ENCODE measurements around the gene GAB2. TPM values are rescaled to one million over a fixed set of nuclear protein-coding genes. Genes with fewer than 3 reads are reported as not detected.

Gene GAB2
- total RNA-seq, 5 donors from 2014 or later (not counting 1 experiment from before 2014, with no cell fraction given), result 5.4 to 17.2 (median 8.8) TPM

- Mint-ChIP-seq H3K27me3 (no peaks in the 10 kb centered on the region), H3K36me3 (peaks cover 71% of the 10 kb centered on the region), H3K27ac (no peak overlapping the region), H3K4me3 (no peak overlapping the region), H3K4me1 (peaks cover 9 to 12% (median 11%) of the 10 kb centered on the region in 3 donors), H3K9me3 (no peaks in the 10 kb centered on the region)
- H3K4me1 ChIP-seq (ENCODE audit: control insufficient read depth in 1 of 2, extremely low read depth in 1 of 2, insufficient read depth in 2 of 2, low read length in 2 of 2), result no peaks in the 10 kb centered on the region
- H3K4me3 ChIP-seq (ENCODE audit: control insufficient read depth in 1 of 2, extremely low read depth in 1 of 2, low read length in 1 of 2), result no peak overlapping the region
- DNase-seq (no peak), ATAC-seq (replicated peaks in 1 of 4) (no peak)
- ChIA-PET CTCF (no interaction called here), POLR2A (no interaction called here)
- WGBS (ENCODE audit: insufficient coverage), result no CpG with 5 or more reads among the region's 2 CpGs
- H3K27ac ChIP-seq (ENCODE audit: low read length), result no peak overlapping the region
- H3K9me3 ChIP-seq, result no peaks in the 10 kb centered on the region
- no peaks in the 10 kb centered on the region for H3K27me3 ChIP-seq (replicated peaks in 1 of 2; ENCODE audit: control insufficient read depth in 2 of 2, extremely low read depth in 1 of 2, insufficient read depth in 2 of 2, low read length in 1 of 2)
- peaks cover 0 to 3% of the 10 kb centered on the region in 2 donors for H3K36me3 ChIP-seq (ENCODE audit: control insufficient read depth in 2 of 2, extremely low read depth in 1 of 2, insufficient read depth in 1 of 2, low read length in 1 of 2)
These were observed 39.8 kb upstream of the GAB2 start for GRCh38 chr11:78457448-78457847.

GRCh38 chr11:78453140-78453935, 35.7 kb upstream of the GAB2 start:
- ATAC-seq (replicated peaks in 1 of 4), result no peak
- H3K4me3 Mint-ChIP-seq, result no peak overlapping the region

DNA sequence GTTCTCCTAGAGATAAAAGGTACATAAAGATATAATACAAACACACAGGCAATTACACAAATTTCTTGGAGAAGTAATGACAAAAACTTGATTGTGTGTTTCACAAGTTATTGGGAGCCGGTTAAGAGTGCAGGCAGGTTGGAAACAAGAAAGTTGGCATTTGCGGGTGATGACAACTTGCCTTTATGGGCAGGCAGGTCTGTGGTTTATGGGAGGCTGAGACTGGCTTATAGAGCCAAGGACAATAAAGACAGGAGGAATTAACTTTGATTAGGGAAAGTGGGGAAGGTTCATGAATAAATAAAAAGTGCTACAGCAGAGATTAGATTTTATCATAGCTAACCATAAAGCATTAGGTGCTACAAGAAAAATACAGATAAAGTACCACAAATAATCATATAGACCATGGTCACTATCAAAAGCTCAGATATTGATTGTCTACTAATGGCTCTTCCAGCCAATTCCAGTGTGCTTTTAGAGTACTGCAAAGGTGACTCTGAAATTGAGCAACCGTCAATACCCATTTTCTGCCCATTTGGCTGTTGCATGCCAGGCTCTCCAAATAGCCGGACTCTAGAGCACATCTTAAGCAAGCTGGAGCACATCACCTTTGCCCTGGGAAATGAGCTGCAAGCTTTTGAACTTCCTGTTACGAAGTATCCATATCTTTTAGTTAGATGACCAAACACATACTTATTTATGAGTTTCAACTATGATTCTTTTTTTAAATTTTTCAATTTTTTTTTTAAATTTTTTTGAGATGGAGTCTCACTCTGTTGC, 33.9 kb upstream of the GAB2 start:
- no peak overlapping the region for H3K4me3 Mint-ChIP-seq
- H3K27me3 Mint-ChIP-seq, result no peaks in the 10 kb centered on the region
- DNase-seq (no peak), ATAC-seq (replicated peaks in 1 of 4) (no peak)
- POLR2A ChIA-PET, result no interaction called here
- H3K9me3 Mint-ChIP-seq, result no peaks in the 10 kb centered on the region
- CTCF ChIA-PET, result interaction anchor here in 1 of 2 donors (1.0 kb wide), 1 partner anchor 113 kb away, joined by 4 read pairs; no protein-coding TSS in a partner anchor
- 100% methylated on average over 4 of the region's 5 CpGs for WGBS (ENCODE audit: insufficient coverage)
- Histone ChIP-seq H3K27me3 (replicated peaks in 1 of 2; ENCODE audit: control insufficient read depth in 2 of 2, extremely low read depth in 1 of 2, insufficient read depth in 2 of 2, low read length in 1 of 2) (no peaks in the 10 kb centered on the region), H3K9me3 (no peaks in the 10 kb centered on the region), H3K4me1 (ENCODE audit: control insufficient read depth in 1 of 2, extremely low read depth in 1 of 2, insufficient read depth in 2 of 2, low read length in 2 of 2) (no peaks in the 10 kb centered on the region), H3K4me3 (ENCODE audit: control insufficient read depth in 1 of 2, extremely low read depth in 1 of 2, low read length in 1 of 2) (no peak overlapping the region), H3K27ac (ENCODE audit: low read length) (no peak overlapping the region), H3K36me3 (ENCODE audit: control insufficient read depth in 2 of 2, extremely low read depth in 1 of 2, insufficient read depth in 1 of 2, low read length in 1 of 2) (no peaks in the 10 kb centered on the region)
- H3K36me3 Mint-ChIP-seq, result peaks cover 40% of the 10 kb centered on the region
- peaks cover 9 to 22% (median 11%) of the 10 kb centered on the region in 3 donors for H3K4me1 Mint-ChIP-seq
- no peak overlapping the region for H3K27ac Mint-ChIP-seq

More at GRCh38 chr11:78453140-78453935, 35.7 kb upstream of the GAB2 start:
- no CpG with 5 or more reads among the region's 2 CpGs for whole genome bisulfite sequencing (ENCODE audit: insufficient coverage)
- CTCF ChIA-PET, result no interaction called here
- no peaks in the 10 kb centered on the region for H3K36me3 ChIP-seq (ENCODE audit: control insufficient read depth in 2 of 2, extremely low read depth in 1 of 2, insufficient read depth in 1 of 2, low read length in 1 of 2)
- no peaks in the 10 kb centered on the region for H3K27me3 ChIP-seq (replicated peaks in 1 of 2; ENCODE audit: control insufficient read depth in 2 of 2, extremely low read depth in 1 of 2, insufficient read depth in 2 of 2, low read length in 1 of 2)
- H3K4me1 Mint-ChIP-seq, result peaks cover 9 to 22% (median 11%) of the 10 kb centered on the region in 3 donors
- DNase-seq, result no peak
- H3K4me1 ChIP-seq (ENCODE audit: control insufficient read depth in 1 of 2, extremely low read depth in 1 of 2, insufficient read depth in 2 of 2, low read length in 2 of 2), result no peaks in the 10 kb centered on the region
- no peaks in the 10 kb centered on the region for H3K9me3 Mint-ChIP-seq
- no peaks in the 10 kb centered on the region for H3K27me3 Mint-ChIP-seq
- peak overlapping the region in 1 of 2 donors; percentile 74 for H3K27ac Mint-ChIP-seq
- H3K4me3 ChIP-seq (ENCODE audit: control insufficient read depth in 1 of 2, extremely low read depth in 1 of 2, low read length in 1 of 2), result no peak overlapping the region
- H3K27ac ChIP-seq (ENCODE audit: low read length), result no peak overlapping the region
- POLR2A ChIA-PET, result no interaction called here
- H3K9me3 ChIP-seq, result no peaks in the 10 kb centered on the region
- H3K36me3 Mint-ChIP-seq, result peaks cover 53% of the 10 kb centered on the region

DNA sequence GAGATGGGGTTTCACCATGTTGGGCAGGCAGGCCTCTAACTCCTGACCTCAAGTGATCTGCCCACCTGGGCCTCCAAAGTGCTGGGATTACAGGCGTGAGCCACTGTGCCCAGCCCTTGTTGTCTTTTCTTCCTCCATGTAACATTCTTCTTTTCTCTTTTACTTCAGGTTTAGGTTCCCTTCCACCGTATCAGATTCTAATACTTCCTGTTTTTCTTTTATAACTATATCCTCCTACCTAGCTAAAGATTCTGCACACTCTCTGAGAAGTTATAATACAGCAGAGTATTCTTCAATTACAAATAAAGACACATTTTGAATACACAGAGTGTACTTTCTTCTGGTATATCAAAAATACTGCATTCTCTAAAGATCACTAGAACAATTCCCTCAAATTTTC, 33.2 kb upstream of the GAB2 start:
- no peak overlapping the region for H3K4me3 Mint-ChIP-seq
- H3K9me3 Mint-ChIP-seq, result no peaks in the 10 kb centered on the region
- Histone ChIP-seq H3K4me3 (ENCODE audit: control insufficient read depth in 1 of 2, extremely low read depth in 1 of 2, low read length in 1 of 2) (no peak overlapping the region), H3K27me3 (replicated peaks in 1 of 2; ENCODE audit: control insufficient read depth in 2 of 2, extremely low read depth in 1 of 2, insufficient read depth in 2 of 2, low read length in 1 of 2) (no peaks in the 10 kb centered on the region), H3K9me3 (no peaks in the 10 kb centered on the region), H3K27ac (ENCODE audit: low read length) (no peak overlapping the region), H3K4me1 (ENCODE audit: control insufficient read depth in 1 of 2, extremely low read depth in 1 of 2, insufficient read depth in 2 of 2, low read length in 2 of 2) (no peaks in the 10 kb centered on the region), H3K36me3 (ENCODE audit: control insufficient read depth in 2 of 2, extremely low read depth in 1 of 2, insufficient read depth in 1 of 2, low read length in 1 of 2) (no peaks in the 10 kb centered on the region)
- ATAC-seq (replicated peaks in 1 of 4), result no peak
- peaks cover 9 to 22% (median 11%) of the 10 kb centered on the region in 3 donors for H3K4me1 Mint-ChIP-seq
- WGBS (ENCODE audit: insufficient coverage), result 89% methylated on average over 1 of the region's 2 CpGs
- ChIA-PET CTCF (no interaction called here), POLR2A (no interaction called here)
- peaks cover 37% of the 10 kb centered on the region for H3K36me3 Mint-ChIP-seq
- H3K27me3 Mint-ChIP-seq, result no peaks in the 10 kb centered on the region
- no peak for DNase-seq
- peak overlapping the region in 1 of 2 donors; percentile 70 for H3K27ac Mint-ChIP-seq

- CTCF ChIA-PET, result no interaction called here
- WGBS (ENCODE audit: insufficient coverage), result 100% methylated on average over 2 of the region's 4 CpGs
- H3K4me1 ChIP-seq (ENCODE audit: control insufficient read depth in 1 of 2, extremely low read depth in 1 of 2, insufficient read depth in 2 of 2, low read length in 2 of 2), result no peaks in the 10 kb centered on the region
- no peak overlapping the region for H3K27ac ChIP-seq (ENCODE audit: low read length)
- H3K4me1 Mint-ChIP-seq, result peaks cover 9 to 22% (median 11%) of the 10 kb centered on the region in 3 donors
- POLR2A ChIA-PET, result no interaction called here
- ATAC-seq (replicated peaks in 1 of 4) (no peak), DNase-seq (no peak)
- peaks cover 28% of the 10 kb centered on the region for H3K36me3 Mint-ChIP-seq
- no peak overlapping the region for H3K4me3 ChIP-seq (ENCODE audit: control insufficient read depth in 1 of 2, extremely low read depth in 1 of 2, low read length in 1 of 2)
- no peaks in the 10 kb centered on the region for H3K9me3 ChIP-seq
- no peaks in the 10 kb centered on the region for H3K9me3 Mint-ChIP-seq
- no peaks in the 10 kb centered on the region for H3K36me3 ChIP-seq (ENCODE audit: control insufficient read depth in 2 of 2, extremely low read depth in 1 of 2, insufficient read depth in 1 of 2, low read length in 1 of 2)
- H3K27ac Mint-ChIP-seq, result no peak overlapping the region
- no peaks in the 10 kb centered on the region for H3K27me3 Mint-ChIP-seq
- H3K27me3 ChIP-seq (replicated peaks in 1 of 2; ENCODE audit: control insufficient read depth in 2 of 2, extremely low read depth in 1 of 2, insufficient read depth in 2 of 2, low read length in 1 of 2), result no peaks in the 10 kb centered on the region
- H3K4me3 Mint-ChIP-seq, result no peak overlapping the region
These were observed 32.2 kb upstream of the GAB2 start for GRCh38 chr11:78449866-78450265.

- Histone ChIP-seq H3K27ac (ENCODE audit: low read length) (no peak overlapping the region), H3K27me3 (replicated peaks in 1 of 2; ENCODE audit: control insufficient read depth in 2 of 2, extremely low read depth in 1 of 2, insufficient read depth in 2 of 2, low read length in 1 of 2) (no peaks in the 10 kb centered on the region), H3K4me1 (ENCODE audit: control insufficient read depth in 1 of 2, extremely low read depth in 1 of 2, insufficient read depth in 2 of 2, low read length in 2 of 2) (no peaks in the 10 kb centered on the region), H3K4me3 (ENCODE audit: control insufficient read depth in 1 of 2, extremely low read depth in 1 of 2, low read length in 1 of 2) (no peak overlapping the region), H3K36me3 (ENCODE audit: control insufficient read depth in 2 of 2, extremely low read depth in 1 of 2, insufficient read depth in 1 of 2, low read length in 1 of 2) (peaks cover 0 to 9% of the 10 kb centered on the region in 2 donors), H3K9me3 (no peaks in the 10 kb centered on the region)
- no peak overlapping the region for H3K27ac Mint-ChIP-seq
- ATAC-seq (replicated peaks in 1 of 4) (no peak), DNase-seq (no peak)
- ChIA-PET POLR2A (no interaction called here), CTCF (no interaction called here)
- H3K27me3 Mint-ChIP-seq, result no peaks in the 10 kb centered on the region
- peaks cover 0 to 8% (median 0%) of the 10 kb centered on the region in 3 donors for H3K4me1 Mint-ChIP-seq
- no peak overlapping the region for H3K4me3 Mint-ChIP-seq
- H3K9me3 Mint-ChIP-seq, result no peaks in the 10 kb centered on the region
- H3K36me3 Mint-ChIP-seq, result peaks cover 27% of the 10 kb centered on the region
These were observed 28.6 kb upstream of the GAB2 start for GRCh38 chr11:78446210-78446609.

All from T-cell (primary cell).